Type B pancreatic cell (in vitro differentiated cells): Measurements from ENCODE around the gene THSD4. TPM values are rescaled to one million over a fixed set of nuclear protein-coding genes. Genes with fewer than 3 reads are reported as not detected.

Experiments
- DNase-seq: peaks from one replicate; pipeline ENCODE4 v3.0.0; 2021; ENCODE audit warnings: mixed read lengths; ENCODE audit not compliant: unreplicated experiment; ENCODE audit errors: extremely low spot score
- H3K27ac Mint-ChIP-seq: 2 replicates; pipeline ENCODE4 v1.8.0; 2021; ENCODE audit warnings: mild to moderate bottlenecking, mixed read lengths
- H3K27me3 Mint-ChIP-seq: 2 replicates; pipeline ENCODE4 v1.8.0; 2021; ENCODE audit warnings: mixed read lengths
- H3K36me3 Mint-ChIP-seq: 2 replicates; pipeline ENCODE4 v1.8.0; 2021; ENCODE audit warnings: mixed read lengths
- H3K4me1 Mint-ChIP-seq: one replicate; pipeline ENCODE4 v1.8.0; 2021; ENCODE audit warnings: mixed read lengths; ENCODE audit not compliant: unreplicated experiment
- H3K4me3 Mint-ChIP-seq: 2 replicates; pipeline ENCODE4 v1.8.0; 2021; ENCODE audit warnings: mild to moderate bottlenecking, mixed read lengths
- H3K9me3 Mint-ChIP-seq: 2 replicates; pipeline ENCODE4 v1.8.0; 2021; ENCODE audit warnings: mixed read lengths
- total RNA-seq: library from RNA; stranded (reverse); gene quantifications from 2 replicates; pipeline ENCODE4 v1.2.1, GENCODE V29; 2021; ENCODE audit warnings: low replicate concordance
- TF ChIP-seq, protein P1 (sequence below): fragments of 200-600 bp; sonication (generic); conservative IDR thresholded peaks from 2 replicates; pipeline ENCODE4 v1.5.0; 2021; ENCODE audit warnings: antibody characterized with exemption, mild to moderate bottlenecking

The THSD4 gene
- total RNA-seq, 1 donor from 2014 or later, result 43.3 TPM

DNA sequence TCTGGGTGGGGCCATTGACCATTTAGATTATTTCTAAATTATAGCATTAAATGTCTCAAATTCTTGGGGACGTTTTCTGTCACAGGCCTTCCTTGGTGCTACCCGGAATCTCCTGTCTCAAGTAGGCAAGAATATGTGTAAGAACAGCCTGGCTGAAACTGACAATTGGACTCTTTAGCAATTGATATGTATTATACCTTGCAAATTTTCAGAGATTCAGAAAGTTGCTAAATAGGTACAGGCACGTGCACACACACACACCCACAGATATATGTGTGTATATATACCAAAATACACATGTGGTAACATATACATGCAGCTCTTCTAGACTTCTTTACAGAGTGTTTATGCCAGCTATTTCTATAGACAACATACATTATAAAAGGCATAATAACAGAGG, 481.9 kb downstream of the THSD4 start:
- Mint-ChIP-seq H3K4me1 (peaks cover 34% of the 10 kb centered on the region), H3K27me3 (no peaks in the 10 kb centered on the region), H3K27ac (no peak overlapping the region), H3K4me3 (no peak overlapping the region), H3K9me3 (peaks cover 7% of the 10 kb centered on the region), H3K36me3 (peaks cover 4% of the 10 kb centered on the region)
- TF ChIP-seq, protein P1, sequence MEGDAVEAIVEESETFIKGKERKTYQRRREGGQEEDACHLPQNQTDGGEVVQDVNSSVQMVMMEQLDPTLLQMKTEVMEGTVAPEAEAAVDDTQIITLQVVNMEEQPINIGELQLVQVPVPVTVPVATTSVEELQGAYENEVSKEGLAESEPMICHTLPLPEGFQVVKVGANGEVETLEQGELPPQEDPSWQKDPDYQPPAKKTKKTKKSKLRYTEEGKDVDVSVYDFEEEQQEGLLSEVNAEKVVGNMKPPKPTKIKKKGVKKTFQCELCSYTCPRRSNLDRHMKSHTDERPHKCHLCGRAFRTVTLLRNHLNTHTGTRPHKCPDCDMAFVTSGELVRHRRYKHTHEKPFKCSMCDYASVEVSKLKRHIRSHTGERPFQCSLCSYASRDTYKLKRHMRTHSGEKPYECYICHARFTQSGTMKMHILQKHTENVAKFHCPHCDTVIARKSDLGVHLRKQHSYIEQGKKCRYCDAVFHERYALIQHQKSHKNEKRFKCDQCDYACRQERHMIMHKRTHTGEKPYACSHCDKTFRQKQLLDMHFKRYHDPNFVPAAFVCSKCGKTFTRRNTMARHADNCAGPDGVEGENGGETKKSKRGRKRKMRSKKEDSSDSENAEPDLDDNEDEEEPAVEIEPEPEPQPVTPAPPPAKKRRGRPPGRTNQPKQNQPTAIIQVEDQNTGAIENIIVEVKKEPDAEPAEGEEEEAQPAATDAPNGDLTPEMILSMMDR, result no peak
- no peak for DNase-seq

DNA sequence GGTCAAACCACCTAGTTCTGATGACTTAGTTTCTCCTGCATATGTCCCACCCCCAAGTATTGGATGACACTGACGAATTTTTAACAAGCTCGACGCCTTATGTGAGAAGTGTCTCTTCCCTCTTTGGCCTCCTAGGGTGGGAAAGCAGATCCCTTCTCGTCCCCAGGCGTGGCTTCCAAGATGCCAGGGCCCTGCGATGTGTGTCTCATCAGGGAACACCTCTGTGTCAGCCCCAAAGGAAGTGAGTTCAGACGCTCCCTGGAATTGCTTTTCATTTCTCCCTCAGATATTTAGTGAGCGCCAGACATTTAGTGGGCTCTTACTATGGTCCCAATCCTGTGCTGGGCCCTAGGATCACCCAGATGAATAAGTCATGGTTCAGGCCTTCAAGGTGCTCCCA, 482.4 kb downstream of the THSD4 start:
- no peak overlapping the region for H3K27ac Mint-ChIP-seq
- no peaks in the 10 kb centered on the region for H3K27me3 Mint-ChIP-seq
- no peak overlapping the region for H3K4me3 Mint-ChIP-seq
- H3K36me3 Mint-ChIP-seq, result peaks cover 4% of the 10 kb centered on the region
- TF ChIP-seq, protein P1, result no peak
- peaks cover 34% of the 10 kb centered on the region for H3K4me1 Mint-ChIP-seq
- peaks cover 7% of the 10 kb centered on the region for H3K9me3 Mint-ChIP-seq
- no peak for DNase-seq

DNA sequence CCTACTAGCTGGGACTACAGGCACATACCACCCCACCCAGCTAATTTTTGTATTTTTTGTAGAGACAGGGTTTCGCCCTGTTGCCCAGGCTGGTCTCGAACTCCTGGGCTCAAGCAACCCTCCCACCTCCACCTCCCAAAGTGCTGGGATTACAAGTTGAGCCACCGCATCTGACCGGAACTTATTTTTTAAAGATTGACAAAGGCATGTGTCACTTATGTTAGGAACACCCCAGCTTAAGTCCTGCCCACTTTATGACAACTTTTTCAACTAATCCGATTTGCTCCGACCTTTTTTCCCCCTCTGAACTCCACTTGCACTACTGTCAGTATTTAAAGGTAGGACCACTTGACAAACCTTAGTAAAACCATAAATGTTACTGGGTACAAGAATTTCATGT, 483.5 kb downstream of the THSD4 start:
- no peak for DNase-seq
- peaks cover 8% of the 10 kb centered on the region for H3K36me3 Mint-ChIP-seq
- H3K4me3 Mint-ChIP-seq, result no peak overlapping the region
- TF ChIP-seq, protein P1, result no peak
- no peak overlapping the region for H3K27ac Mint-ChIP-seq
- no peaks in the 10 kb centered on the region for H3K27me3 Mint-ChIP-seq
- peaks cover 11% of the 10 kb centered on the region for H3K9me3 Mint-ChIP-seq
- H3K4me1 Mint-ChIP-seq, result peaks cover 34% of the 10 kb centered on the region

DNA sequence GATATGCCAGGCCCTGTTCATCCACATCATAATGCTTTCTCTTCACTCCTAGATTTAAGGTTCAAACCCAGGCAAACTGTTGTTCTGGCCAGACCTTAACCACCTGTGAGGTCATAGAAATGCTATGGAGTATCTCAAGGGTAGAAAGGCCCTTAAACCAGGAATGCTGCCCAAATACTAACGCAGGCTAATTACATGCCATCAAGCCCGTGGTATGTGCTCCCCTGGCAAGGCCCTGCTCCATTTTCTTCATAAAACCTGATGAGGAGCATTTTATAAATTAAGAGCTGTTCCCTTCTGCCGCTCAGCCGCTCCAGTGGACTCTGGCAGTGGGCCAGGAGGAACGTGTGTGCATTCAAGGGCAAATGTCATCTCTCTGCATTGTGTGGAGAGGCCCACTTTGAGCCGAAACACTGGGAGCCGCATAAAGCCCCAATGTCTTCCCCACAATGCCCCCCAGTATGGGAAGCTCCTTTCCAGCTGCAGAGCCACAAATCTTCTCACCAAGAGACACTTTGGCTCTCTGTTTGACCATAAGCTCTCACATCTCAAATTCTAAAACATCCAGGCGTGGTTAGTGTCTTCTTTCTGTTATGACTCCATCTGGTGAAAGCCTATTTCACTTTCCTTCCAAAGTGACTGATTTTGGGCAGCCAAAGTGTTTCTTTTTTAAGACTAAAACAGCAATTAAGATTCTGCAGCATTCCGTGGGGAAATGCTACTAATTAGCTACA, 484.3 kb downstream of the THSD4 start:
- Mint-ChIP-seq H3K9me3 (peaks cover 11% of the 10 kb centered on the region), H3K27ac (no peak overlapping the region), H3K4me1 (peaks cover 34% of the 10 kb centered on the region), H3K27me3 (no peaks in the 10 kb centered on the region), H3K4me3 (no peak overlapping the region), H3K36me3 (peaks cover 13% of the 10 kb centered on the region)
- TF ChIP-seq, protein P1, result no peak
- no peak for DNase-seq

DNA sequence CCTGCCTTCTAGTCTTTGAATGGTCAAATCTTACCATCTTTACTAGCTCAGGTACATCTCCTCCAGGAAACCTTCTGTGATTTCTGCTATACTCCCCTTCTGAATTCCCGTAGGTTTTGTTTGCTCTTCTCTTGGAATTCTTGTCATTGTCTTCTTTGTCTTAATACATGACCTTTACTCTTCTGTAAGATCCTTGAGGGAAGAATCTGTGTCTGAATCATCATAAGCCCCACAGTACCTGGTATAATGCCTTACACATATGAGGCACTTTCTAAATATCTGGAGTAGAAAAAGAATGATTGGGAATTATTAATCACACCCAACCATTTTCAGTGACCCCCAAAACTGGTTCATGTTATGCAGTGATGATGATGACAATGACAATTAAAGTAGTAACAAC, 485.0 kb downstream of the THSD4 start:
- TF ChIP-seq, protein P1, result no peak

More for the DNA sequence above, 485.0 kb downstream of the THSD4 start:
- no peaks in the 10 kb centered on the region for H3K27me3 Mint-ChIP-seq
- no peak overlapping the region for H3K27ac Mint-ChIP-seq
- DNase-seq, result no peak
- H3K9me3 Mint-ChIP-seq, result peaks cover 6% of the 10 kb centered on the region
- no peak overlapping the region for H3K4me3 Mint-ChIP-seq
- H3K36me3 Mint-ChIP-seq, result peaks cover 15% of the 10 kb centered on the region
- peaks cover 34% of the 10 kb centered on the region for H3K4me1 Mint-ChIP-seq
